Measurements from ENCODE around the gene MMP23B. TPM values are rescaled to one million over a fixed set of nuclear protein-coding genes. Genes with fewer than 3 reads are reported as not detected.

Gene MMP23B
- total RNA-seq, 1 donor from 2014 or later = 30.7 TPM

DNA sequence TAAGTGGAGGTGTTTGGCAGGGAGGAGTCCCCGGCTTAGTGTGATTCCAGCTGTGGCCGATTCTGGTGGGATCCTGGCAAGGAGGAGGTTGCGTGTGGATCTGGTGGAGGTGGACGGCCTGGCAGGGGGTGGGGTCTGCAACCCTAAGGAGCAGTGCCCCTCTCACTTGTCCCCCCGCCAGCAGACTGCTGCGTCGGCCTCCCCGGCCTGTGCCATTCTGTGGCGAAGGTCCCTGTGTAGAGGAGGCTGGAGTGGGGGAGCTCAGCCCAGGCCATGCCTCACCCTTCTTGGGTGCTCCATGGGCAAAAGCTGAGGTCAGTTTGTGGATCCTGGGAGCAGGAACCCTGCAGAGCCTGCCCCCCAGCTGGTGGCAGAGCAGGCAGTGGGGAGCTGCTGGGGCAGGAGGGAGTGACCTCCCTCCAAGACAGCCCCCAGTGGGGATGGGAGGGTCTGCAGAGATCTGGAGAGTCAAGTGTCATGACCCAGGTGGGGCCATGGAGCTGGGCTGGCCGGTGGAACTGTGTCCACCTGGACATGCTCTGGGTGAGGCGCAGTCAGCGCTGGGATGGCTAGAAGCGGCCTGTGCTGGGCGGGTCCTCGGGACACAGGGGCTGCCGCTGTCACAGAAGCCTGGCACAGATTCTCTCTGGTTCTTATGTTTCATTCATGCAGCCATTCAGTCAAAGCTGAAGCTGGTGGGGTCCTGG is 11.4 kb upstream of the MMP23B start:
- no peak for DNase-seq

DNA sequence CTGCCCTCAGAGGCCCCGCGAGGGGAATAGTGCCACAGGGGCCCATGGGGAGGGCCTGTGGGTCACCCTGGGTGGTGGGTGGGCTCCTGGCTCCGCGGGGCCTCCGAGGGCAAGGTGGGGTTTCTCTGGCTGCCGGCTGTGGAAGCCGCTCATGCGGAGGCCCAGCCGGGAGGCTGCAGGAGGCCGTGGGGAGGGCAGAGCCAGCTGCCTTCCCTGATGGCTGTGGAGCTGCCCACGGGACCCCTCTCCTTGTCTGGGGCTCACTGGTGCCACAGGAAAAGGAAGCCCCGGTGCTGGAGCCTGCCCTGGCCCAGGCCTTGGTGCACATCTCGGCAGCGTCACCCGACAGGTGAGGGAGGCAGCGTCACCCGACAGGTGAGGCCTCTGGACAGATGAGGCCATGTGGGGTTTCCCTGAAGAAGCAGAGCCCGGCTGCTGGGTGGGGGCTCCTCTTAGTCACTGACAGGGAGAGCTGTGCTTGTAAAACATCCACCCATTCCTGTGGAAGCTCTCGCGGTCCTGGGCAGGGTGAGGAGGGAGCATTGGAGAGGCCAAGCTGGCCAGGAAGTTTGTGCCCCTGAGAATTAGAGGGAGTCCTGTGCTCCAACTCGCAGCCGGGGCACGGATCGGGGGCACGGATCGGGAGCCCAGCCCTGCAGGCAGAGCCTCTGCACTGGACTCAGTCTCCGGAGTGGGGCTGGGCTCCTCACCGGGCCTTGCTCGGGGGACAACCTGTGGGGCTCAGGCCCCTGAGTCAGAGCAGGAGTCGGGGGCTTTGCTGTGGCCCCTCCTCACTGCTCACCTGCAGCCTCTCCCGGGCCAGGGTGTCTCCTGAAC is 10.6 kb upstream of the MMP23B start:
- no peak for DNase-seq

GRCh38 chr1:1622010-1622787 is 9.8 kb upstream of the MMP23B start:
- DNase-seq = no peak

DNA sequence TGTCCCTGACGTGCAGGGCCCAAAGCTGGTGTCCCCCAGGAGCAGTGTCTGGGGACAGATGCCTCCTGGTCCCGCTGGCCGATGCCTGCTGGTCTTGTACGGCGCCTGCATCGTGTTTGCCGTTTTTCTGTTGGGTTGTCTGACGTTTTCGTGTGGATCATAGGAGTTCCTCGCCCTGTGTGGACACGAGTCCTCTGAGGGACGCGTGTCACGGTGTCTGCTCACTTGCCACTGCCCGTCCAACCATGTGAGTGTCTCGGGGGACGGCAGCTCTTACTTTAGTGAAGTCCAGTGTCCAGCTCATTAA is 9.2 kb upstream of the MMP23B start:
- no peak for DNase-seq

- no peak for DNase-seq
These were observed 8.8 kb upstream of the MMP23B start for GRCh38 chr1:1623181-1623630.

GRCh38 chr1:1623631-1624442 is 8.1 kb upstream of the MMP23B start:
- DNase-seq = no peak

DNA sequence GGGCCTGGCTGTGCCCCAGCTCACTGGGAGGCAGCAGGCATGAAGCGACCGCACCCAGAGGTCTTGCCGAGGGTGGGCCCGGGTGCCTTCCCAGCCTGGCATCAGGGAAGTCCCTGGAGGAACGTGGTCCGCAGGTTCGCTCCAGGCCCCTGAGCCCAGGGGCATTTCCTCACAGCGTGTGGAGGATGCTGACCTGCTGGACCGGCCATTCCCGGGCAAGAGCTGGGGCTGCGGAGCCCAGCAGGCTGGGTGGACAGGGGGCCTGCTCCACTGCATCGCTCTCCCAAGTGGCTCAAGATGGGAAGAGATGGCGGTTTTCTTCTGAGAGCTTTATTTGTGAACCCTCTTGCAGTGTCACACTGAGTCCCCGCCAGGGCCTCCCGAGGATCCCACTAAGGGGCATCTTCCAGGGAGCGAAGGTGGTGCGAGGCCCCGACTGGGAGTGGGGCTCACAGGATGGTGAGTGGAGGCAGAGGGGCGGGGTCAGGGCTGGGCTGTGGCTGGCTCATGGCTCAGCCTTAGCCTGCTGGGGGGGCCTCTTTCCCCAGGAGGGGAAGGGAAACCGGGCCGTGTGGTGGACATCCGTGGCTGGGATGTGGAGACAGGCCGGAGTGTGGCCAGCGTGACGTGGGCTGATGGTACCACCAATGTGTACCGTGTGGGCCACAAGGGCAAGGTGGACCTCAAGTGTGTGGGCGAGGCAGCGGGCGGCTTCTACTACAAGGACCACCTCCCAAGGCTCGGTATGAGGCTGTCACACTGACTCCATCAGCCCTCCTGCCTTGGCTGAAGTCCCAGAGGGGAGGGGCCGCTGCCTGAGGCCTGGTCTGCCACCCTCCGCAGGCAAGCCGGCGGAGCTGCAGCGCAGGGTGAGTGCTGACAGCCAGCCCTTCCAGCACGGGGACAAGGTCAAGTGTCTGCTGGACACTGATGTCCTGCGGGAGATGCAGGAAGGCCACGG is 7.2 kb upstream of the MMP23B start:
- no peak for DNase-seq

DNA sequence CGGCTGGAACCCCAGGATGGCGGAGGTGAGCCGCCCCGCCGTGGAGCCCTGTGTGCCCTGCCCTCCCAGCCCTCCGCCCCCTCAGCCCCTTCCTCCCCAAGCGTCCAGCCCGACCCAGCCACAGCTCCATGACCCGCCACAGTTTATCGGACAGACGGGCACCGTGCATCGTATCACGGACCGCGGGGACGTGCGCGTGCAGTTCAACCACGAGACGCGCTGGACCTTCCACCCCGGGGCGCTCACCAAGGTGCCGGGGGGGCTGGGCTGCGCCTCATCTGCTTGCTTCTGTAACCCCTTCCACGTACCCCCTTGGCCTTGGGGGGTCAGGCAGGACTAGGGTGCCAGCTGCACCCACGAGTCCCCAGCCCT is 6.6 kb upstream of the MMP23B start:
- no peak for DNase-seq

- DNase-seq = no peak
These were observed 6.2 kb upstream of the MMP23B start for GRCh38 chr1:1625824-1626206.

- no peak for DNase-seq
These were observed 5.5 kb upstream of the MMP23B start for GRCh38 chr1:1626207-1627141.

GRCh38 chr1:1627261-1627828 is 4.6 kb upstream of the MMP23B start:
- no peak for DNase-seq

DNA sequence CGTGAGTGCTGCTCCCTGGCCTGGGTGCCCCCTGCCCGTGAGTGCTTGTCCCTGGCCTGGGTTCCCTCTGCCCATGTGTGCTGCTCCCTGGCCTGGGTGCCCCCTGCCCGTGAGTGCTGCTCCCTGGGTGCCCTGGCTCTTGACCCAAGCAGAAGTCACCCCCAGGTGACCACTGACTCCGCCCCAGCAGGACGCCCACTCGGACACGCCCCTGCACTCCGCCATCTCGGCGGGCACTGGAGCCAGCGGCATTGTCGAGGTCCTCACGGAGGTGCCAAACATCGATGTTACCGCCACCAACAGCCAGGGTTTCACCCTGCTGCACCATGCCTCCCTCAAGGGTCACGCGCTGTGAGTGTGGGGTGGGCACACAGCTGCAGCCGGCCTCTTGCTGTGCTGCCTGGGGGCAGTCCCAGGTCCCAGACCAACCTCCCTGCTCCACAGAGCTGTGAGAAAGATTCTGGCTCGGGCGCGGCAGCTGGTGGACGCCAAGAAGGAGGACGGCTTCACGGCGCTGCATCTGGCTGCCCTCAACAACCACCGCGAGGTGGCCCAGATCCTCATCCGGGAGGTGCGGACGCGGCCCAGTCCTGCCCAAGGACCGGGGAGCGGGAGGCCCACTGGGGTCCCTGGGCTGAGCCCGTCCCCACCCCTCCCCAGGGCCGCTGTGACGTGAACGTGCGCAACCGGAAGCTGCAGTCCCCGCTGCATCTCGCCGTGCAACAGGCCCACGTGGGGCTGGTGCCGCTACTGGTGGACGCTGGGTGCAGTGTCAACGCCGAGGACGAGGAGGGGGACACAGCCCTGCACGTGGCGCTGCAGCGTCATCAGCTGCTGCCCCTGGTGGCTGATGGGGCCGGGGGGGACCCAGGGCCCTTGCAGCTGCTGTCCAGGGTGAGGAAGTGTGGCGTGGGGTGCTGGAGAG is 3.9 kb upstream of the MMP23B start:
- DNase-seq = no peak

GRCh38 chr1:1628754-1629429 is 3.1 kb upstream of the MMP23B start:
- no peak for DNase-seq

DNA sequence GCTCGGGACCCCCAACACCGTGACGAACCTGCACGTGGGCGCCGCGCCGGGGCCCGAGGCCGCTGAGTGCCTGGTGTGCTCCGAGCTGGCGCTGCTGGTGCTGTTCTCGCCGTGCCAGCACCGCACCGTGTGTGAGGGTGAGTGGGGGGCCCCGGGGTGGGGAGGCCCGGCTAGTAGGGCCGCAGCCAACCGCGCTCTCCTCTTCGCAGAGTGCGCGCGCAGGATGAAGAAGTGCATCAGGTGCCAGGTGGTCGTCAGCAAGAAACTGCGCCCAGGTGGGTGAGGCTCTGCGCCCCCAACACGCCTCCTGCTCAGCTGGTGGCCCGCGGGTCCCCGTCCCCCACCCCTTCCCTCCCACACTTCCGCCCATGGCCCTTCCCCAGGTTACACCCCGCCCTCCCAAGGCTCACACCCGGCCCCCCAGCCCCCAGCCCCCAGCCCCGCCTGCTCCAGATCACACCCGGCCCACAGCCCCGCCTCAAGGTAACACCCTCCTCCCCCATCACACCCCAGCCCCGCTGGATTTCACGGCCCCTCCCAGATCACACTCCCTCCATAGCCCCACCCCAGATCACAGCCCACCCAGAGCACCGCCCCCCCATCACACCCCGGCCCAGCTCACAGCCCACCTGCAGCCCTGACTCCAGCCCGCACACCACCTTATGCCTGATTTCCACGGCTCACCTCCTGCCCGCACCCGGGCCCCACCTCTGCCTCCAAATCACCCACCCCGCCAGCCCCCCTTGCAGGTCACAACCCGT is 2.4 kb upstream of the MMP23B start:
- DNase-seq = no peak

DNA sequence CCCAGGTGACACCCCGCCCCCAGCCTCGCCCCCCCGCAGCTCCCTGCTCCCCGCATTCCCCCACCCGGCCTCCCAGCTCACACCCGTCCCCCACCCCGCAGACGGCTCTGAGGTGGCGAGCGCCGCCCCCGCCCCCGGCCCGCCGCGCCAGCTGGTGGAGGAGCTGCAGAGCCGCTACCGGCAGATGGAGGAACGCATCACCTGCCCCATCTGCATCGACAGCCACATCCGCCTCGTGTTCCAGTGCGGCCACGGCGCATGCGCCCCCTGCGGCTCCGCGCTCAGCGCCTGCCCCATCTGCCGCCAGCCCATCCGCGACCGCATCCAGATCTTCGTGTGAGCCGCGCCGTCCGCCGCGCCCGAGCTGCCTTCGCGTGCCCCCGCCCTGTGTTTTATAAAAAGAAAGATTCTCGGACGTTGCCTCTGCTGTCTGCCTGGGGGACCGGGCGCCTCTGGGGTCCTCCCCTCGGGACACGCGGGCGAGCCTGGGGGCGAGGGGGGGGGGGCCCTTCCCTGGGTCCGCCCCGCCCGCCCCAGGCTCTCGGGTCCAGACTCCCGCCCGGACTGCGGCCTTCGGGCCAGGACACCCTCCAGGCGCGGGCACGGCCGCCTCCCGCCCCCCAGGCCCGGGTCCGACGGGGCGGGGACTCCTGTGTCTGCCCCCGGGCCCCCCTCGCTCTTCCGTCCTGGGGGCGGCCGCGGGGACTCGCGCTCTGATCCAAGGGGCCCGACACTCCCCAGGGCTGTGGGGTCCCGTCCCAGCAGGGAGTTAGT is 1.6 kb upstream of the MMP23B start:
- peak; percentile 83 for DNase-seq
